GM10248 (cell line): ENCODE measurements around the gene LBR.
A peak's percentile ranks its signal among the peaks of the same experiment; 100 is the strongest.

Experiments used
- CTCF ChIA-PET: fragments of 300-600 bp; sonication (Branson Sonifier 250); formaldehyde crosslinking; extraction: SDS; loops from one replicate; lab custom pipeline; 2021; ENCODE audit warnings: antibody characterized with exemption; lab: Yijun Ruan, JAX
- POLR2A ChIA-PET: fragments of 350-650 bp; sonication (Branson Sonifier 250); formaldehyde crosslinking; extraction: SDS; loops from one replicate; lab custom pipeline; 2020; ENCODE audit warnings: antibody characterized with exemption; lab: Yijun Ruan, JAX
- DNase-seq: peaks from one replicate; pipeline ENCODE4 v3.0.0; 2012; ENCODE audit errors: extremely low spot score
- TF ChIP-seq, protein P1 (sequence below): IDR thresholded peaks from 2 replicates; pipeline ENCODE4 v1.5.1; 2012; ENCODE audit warnings: mild to moderate bottlenecking, low read depth; ENCODE audit errors: extremely low read depth, missing control alignments, control extremely low read depth

LBR gene

DNA sequence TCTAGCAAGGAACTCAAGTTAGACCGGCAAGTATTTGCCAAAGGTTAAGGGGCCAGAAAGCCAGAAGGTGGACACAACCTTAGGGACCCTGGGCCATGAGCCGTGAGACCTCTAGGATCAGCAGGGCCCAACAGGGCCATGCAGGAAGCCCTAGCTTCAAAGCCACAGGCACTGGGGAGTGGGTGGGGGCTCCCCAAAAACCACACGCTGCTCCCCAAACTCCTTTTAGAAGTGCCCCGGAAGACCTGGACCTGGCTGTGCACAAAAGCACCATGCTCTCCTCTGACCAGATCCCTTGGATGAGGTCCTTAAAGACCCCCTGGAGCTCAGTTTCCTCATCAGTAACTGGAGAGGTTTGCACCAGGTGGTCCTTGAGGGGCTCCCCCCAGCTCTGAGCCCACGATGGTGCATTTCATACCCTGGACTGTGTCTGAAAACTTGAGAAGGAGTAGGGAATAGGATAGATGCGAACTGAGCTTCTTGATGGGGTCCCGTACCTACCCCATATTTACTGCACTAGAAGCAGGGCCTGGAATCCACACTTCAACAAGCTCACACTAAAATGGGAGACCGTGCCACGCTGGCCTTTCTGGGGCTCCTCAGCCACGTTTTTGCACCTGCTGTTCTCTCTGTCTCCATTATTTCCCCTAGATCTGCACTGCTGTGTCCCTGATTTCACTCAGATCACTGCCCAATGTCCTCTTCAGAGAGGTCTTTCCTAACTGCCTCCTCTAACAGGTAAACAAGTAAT is 40.6 kb upstream of the LBR start:
- ChIA-PET POLR2A (interaction anchor here (0.6 kb wide), 1 partner anchor 1471 kb away, joined by 5 read pairs; no protein-coding TSS in a partner anchor), CTCF (interaction anchor here (0.5 to 2.4 kb wide), 23 partner anchors 8 to 655 kb away, joined by 3 to 12 read pairs (median 3); partner anchors contain the start of gene SRP9)
- DNase-seq = no peak
- TF ChIP-seq, protein P1, sequence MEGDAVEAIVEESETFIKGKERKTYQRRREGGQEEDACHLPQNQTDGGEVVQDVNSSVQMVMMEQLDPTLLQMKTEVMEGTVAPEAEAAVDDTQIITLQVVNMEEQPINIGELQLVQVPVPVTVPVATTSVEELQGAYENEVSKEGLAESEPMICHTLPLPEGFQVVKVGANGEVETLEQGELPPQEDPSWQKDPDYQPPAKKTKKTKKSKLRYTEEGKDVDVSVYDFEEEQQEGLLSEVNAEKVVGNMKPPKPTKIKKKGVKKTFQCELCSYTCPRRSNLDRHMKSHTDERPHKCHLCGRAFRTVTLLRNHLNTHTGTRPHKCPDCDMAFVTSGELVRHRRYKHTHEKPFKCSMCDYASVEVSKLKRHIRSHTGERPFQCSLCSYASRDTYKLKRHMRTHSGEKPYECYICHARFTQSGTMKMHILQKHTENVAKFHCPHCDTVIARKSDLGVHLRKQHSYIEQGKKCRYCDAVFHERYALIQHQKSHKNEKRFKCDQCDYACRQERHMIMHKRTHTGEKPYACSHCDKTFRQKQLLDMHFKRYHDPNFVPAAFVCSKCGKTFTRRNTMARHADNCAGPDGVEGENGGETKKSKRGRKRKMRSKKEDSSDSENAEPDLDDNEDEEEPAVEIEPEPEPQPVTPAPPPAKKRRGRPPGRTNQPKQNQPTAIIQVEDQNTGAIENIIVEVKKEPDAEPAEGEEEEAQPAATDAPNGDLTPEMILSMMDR = no peak

DNA sequence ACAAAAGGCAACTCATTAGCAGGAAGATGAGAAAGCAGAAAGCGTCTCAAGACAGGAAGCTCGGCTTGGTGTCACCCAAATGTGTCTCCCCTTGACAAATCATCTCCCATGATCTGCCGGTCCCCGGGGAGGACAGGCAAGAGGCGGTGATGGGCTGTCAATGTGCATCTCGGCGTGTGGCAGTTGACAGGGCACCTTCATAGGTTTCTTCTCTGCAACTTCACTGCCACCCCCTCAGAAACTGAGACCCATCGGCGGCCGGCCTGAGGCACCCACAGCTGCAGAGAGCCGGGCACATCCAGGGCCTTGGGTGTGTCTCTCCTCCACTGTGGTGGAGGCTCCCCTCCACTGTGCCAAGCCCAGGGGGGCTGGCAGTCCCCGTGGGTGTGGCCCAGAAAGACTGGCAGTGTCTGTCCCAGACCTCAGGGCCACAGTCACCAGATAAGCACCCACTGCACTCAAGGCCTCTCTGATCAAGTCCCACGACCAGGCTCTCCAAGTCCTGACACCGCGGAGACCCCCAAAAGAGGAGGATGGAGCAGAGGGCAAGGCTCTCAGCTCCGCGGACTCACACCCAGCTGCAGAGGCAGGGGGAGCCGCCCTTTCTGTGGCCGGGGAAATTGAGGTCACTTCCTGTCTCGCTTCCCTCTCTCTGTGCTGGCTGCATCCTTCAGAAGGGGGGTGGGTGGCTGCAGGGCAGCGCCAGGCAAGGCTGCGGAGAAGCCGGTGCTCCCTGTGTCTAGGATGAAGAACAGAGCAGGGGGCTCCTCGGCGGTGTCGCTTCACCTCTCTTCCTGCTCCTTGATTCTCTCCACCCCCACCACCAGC is 39.6 kb upstream of the LBR start:
- CTCF ChIA-PET = interaction anchor here (1.0 to 2.4 kb wide), 19 partner anchors 9 to 656 kb away, joined by 3 to 12 read pairs (median 3); partner anchors contain the start of gene SRP9
- POLR2A ChIA-PET = no interaction called here
- DNase-seq = peak; percentile 87
- TF ChIP-seq, protein P1 = no peak

DNA sequence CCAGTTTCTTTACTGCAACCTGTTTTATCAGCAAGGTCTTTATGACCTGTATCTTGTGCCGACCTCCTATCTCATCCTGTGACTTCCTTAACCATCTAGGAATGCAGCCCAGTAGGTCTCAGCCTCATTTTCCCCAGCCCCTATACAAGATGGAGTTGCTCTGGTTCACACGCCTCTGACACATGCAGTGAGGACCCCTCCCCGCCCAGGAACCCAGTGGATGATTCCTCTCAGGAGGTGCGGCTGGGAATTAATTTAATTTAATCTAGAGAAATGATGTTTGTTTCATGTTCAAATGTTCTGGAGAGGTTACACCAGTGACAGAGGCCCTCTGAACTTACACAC is 39.0 kb upstream of the LBR start:
- ChIA-PET CTCF (interaction anchor here (1.6 to 2.3 kb wide), 4 partner anchors 14 to 445 kb away, joined by 3 to 12 read pairs (median 6); no protein-coding TSS in a partner anchor), POLR2A (no interaction called here)
- TF ChIP-seq, protein P1 = no peak
- no peak for DNase-seq

DNA sequence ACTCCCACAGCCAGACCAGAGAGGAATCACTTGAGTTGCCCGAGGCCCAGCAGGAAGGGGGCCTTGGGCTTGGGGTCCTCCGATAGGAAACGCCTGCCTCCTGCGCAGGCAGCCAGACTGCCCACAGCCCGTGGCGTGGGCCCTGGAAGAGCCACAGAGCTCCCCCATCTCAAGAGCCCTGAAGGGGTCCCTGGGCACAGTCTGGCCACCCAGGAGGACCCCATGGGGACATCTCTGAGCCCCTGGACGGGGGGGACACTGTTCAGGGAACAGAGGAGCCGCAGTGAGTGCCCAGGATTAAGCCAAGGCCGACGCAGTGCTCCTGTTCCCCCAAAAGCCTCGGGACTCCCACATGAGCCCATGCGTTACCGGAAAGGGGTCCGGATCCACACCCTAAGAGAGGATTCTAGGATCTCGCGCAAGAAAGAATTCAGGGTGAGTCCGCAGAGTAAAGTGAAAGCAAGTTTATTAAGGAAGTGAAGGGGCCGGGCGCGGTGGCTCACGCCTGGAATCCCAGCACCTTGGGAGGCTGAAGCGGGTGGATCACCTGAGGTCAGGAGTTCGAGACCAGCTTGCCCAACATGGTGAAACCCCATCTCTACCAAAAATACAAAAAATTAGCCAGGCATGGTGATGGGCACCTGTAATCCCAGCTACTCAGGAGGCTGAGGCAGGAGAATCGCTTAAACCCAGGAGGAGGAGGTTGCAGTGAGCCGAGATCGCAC is 38.1 kb upstream of the LBR start:
- POLR2A ChIA-PET = no interaction called here
- DNase-seq = no peak
- TF ChIP-seq, protein P1 = no peak
- CTCF ChIA-PET = interaction anchor here (0.7 to 6.0 kb wide), 2 partner anchors 9 to 16 kb away, joined by 3 to 27 read pairs; no protein-coding TSS in a partner anchor

DNA sequence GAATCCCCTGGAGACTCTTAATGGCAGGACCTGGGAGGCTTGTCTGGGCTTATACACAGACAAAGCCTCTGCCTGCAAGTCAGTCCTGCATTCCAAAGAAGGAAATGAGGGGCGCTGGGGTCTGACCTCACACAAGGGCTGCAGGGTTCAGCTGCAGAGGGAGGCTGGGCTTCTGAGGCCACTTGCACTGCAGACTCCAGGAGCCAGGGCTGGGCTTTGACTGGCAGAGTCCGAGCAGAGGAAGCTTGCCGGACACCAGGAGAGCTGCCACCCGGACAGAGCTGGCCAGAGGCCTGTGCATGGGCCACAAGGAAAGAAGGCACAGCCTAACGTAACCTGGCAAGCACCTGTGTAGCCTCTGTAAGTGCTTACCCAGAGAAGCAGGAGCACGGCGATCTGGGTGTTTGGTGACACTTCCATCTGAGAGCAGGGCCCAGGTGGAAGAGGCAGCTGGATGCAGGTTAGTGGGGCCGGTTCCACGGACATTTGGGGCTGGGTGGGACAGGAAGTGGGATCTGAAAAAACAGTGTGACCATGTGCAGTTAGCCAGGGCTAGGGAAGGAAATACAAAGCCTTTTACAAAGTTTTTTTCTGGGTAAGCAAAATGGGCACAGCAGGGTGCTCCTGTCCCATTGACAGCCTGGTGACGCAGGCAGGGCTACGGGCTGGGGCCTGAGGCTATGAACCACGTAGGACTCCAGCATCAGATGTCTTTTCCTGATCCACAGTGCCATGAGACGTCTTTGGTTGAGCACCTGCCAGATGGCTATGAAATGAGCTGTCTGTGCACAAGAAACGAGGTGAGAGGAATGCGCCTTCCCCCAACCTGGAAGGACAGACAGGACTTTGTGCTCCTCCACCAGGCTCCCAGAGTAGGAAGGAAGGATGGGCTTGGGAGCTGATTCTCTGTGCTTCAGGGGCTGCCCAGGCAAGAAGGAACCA is 37.3 kb upstream of the LBR start:
- DNase-seq = no peak
- TF ChIP-seq, protein P1 = no peak
- POLR2A ChIA-PET = no interaction called here
- CTCF ChIA-PET = interaction anchor here (0.7 to 6.0 kb wide), 2 partner anchors 10 to 17 kb away, joined by 3 to 27 read pairs; no protein-coding TSS in a partner anchor
